Aorta (tissue), 5 donors: ENCODE results near the gene RBM20. TPM values are rescaled to one million over a fixed set of nuclear protein-coding genes. Genes with fewer than 3 reads are reported as not detected.

Experiments used
- ATAC-seq: fragments of 200-7000 bp; cut with Tn5 transposase; one replicate; pipeline ENCODE4 v1.9.1; 2022; ENCODE audit warnings: moderate library complexity; ENCODE audit not compliant: low FRiP score
- DNase-seq, 2 donors: peaks; one replicate each; pipeline ENCODE4 v3.0.0-alpha.2; 2020
- H3K27ac ChIP-seq, 2 donors: one replicate each; pipeline ENCODE4 v1.5.1; 2013; ENCODE audit warnings: low read length in 2 of 2, mild to moderate bottlenecking in 2 of 2, moderate library complexity in 2 of 2, control low read depth in 1 of 2, inconsistent platforms in 1 of 2, low read depth in 1 of 2
- H3K27me3 ChIP-seq, 2 donors: one replicate each; pipeline ENCODE4 v1.6.1; 2013; ENCODE audit warnings: control low read depth in 1 of 2, low read length in 1 of 2, mild to moderate bottlenecking in 1 of 2, moderate library complexity in 1 of 2; ENCODE audit not compliant: insufficient read depth in 2 of 2, control insufficient read depth in 1 of 2
- H3K36me3 ChIP-seq, 2 donors: one replicate each; pipeline ENCODE4 v1.6.1; 2013; ENCODE audit warnings: control low read depth in 1 of 2, low read length in 1 of 2, mild to moderate bottlenecking in 1 of 2; ENCODE audit not compliant: insufficient read depth in 2 of 2, control insufficient read depth in 1 of 2
- H3K4me1 ChIP-seq, 2 donors: one replicate each; pipeline ENCODE4 v1.6.1; 2013; ENCODE audit warnings: low read length in 2 of 2, control low read depth in 1 of 2, mild to moderate bottlenecking in 1 of 2, moderate library complexity in 1 of 2; ENCODE audit not compliant: insufficient read depth in 2 of 2, control insufficient read depth in 1 of 2
- H3K4me3 ChIP-seq, 2 donors: one replicate each; pipeline ENCODE4 v1.5.1; 2013; ENCODE audit warnings: low read length in 2 of 2, control low read depth in 1 of 2, mild to moderate bottlenecking in 1 of 2
- H3K9me3 ChIP-seq: one replicate; pipeline ENCODE4 v1.6.1; 2013; ENCODE audit warnings: mild to moderate bottlenecking, low read length; ENCODE audit not compliant: control insufficient read depth
- WGBS, 2 donors: extraction: QIAGEN DNeasy Blood & Tissue Kit; methylation state at CpG; one replicate each; pipeline ENCODE4 v1.1.7; 2013; 5-methylcytosine and 5-hydroxymethylcytosine counted together
- intact Hi-C, 2 donors: fragments of 100-400 bp; cut with DNase I; formaldehyde crosslinking; loops; one replicate each; pipeline versions ENCODE4 v1.14.2 to v1.15.0; 2022
- polyA plus RNA-seq, 2 donors: library from polyadenylated mRNA; stranded (reverse); fragments of 200-250 nt; gene quantifications; one replicate each; pipeline ENCODE4 v1.2.3, GENCODE V29; 2013
- total RNA-seq, 2 donors: library from RNA; stranded (reverse); fragmentation: NEBNext Ultra II Directional; extraction: Animal tissue kit (Norgen Biotek cat#: 25700); gene quantifications; one replicate each; pipeline ENCODE4 v1.2.1, GENCODE V29; 2021
- donor health status: healthy with polysubstance abuse.
- donor health status: Bipolar disorder and iron deficiency.
- donor health status: DM: no; HTN: no; CAD: no.
- donor health status: DM: no; HTN: no; CAD: no.
- donor health status: DM: yes; HTN: yes; CAD: no.

Gene RBM20
- total and polyA plus RNA-seq, 4 donors = 2.9 to 11.2 (median 8.0) TPM

DNA sequence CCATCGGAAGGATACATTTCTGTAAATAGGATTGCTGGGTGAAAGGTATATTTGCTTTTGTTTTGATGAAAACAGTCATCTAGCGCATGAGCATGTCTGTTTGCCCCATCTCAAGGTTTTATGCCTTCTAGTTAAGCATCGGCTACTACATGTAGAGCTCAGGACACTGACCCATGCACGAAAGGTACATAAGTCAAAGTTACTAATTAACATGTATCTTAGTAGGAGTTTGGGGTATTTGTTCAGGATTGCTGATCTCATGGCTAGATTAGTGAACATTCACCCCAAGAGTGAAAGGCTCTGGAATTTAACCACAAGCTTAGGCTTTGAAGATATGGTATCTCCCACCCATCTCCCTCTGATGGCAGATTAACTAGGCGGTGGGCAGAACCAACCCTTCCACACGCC, 91.5 kb downstream of the RBM20 start:
- Histone ChIP-seq H3K9me3 (no peaks in the 10 kb centered on the region), H3K27ac (no peak overlapping the region), H3K4me1 (peaks cover 0 to 6% of the 10 kb centered on the region in 2 donors), H3K36me3 (no peaks in the 10 kb centered on the region), H3K27me3 (no peaks in the 10 kb centered on the region), H3K4me3 (no peak overlapping the region)
- intact Hi-C loops = no loop called here
- 74 to 78% methylated on average over 6 of the region's 6 CpGs for WGBS, 2 donors
- DNase-seq (no peak), ATAC-seq (no peak)

- ATAC-seq (no peak), DNase-seq (no peak)
- Histone ChIP-seq H3K4me1 (peaks cover 0 to 6% of the 10 kb centered on the region in 2 donors), H3K36me3 (no peaks in the 10 kb centered on the region), H3K27me3 (no peaks in the 10 kb centered on the region), H3K9me3 (no peaks in the 10 kb centered on the region), H3K27ac (peak overlapping the region in 1 of 2 donors; percentile 60), H3K4me3 (no peak overlapping the region)
- intact Hi-C loops = no loop called here
- 8 to 10% methylated on average over 7 of the region's 7 CpGs for WGBS, 2 donors
These were observed 93.9 kb downstream of the RBM20 start for GRCh38 chr10:110737886-110738634.

- H3K4me1 ChIP-seq = peaks cover 0 to 6% of the 10 kb centered on the region in 2 donors
- H3K4me3 ChIP-seq = no peak overlapping the region
- no peaks in the 10 kb centered on the region for H3K36me3 ChIP-seq
- DNase-seq = no peak
- no peaks in the 10 kb centered on the region for H3K27me3 ChIP-seq
- H3K27ac ChIP-seq = no peak overlapping the region
- intact Hi-C loops = no loop called here
- ATAC-seq = no peak
- no peaks in the 10 kb centered on the region for H3K9me3 ChIP-seq
- 50% methylated on average over 7 of the region's 7 CpGs for WGBS, 2 donors
These were observed 95.7 kb downstream of the RBM20 start for GRCh38 chr10:110739811-110740271.

GRCh38 chr10:110742801-110743200, 98.7 kb downstream of the RBM20 start:
- DNase-seq (no peak), ATAC-seq (no peak)
- intact Hi-C loops = no loop called here
- Histone ChIP-seq H3K36me3 (no peaks in the 10 kb centered on the region), H3K27ac (no peak overlapping the region), H3K4me1 (peaks cover 0 to 5% of the 10 kb centered on the region in 2 donors), H3K4me3 (no peak overlapping the region), H3K27me3 (no peaks in the 10 kb centered on the region), H3K9me3 (no peaks in the 10 kb centered on the region)
- 79 to 86% methylated on average over 6 of the region's 6 CpGs for WGBS, 2 donors

DNA sequence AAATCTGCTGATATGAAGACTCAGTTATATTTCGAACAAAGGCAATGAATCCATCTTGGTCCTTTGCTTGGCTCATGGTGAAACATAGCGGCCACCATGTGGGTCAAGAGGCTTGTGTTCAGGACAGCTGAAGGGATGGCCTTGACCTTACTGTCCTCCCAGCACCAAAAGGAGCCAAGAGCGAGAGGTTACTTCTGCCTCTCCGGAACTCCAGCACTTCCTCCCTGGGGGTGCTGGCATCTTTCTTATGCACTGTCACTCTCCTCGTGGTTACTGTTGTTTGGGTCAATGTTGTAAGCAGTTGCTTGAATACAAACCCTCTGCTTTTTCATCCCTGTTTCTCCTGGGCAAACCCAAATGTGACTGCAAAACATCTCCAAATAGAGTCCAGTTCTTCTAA, 100.6 kb downstream of the RBM20 start:
- DNase-seq (no peak), ATAC-seq (no peak)
- Histone ChIP-seq H3K9me3 (no peaks in the 10 kb centered on the region), H3K27ac (no peak overlapping the region), H3K4me1 (no peaks in the 10 kb centered on the region), H3K36me3 (no peaks in the 10 kb centered on the region), H3K27me3 (no peaks in the 10 kb centered on the region), H3K4me3 (no peak overlapping the region)
- 79 to 84% methylated on average over 5 of the region's 5 CpGs for WGBS, 2 donors
- intact Hi-C loops = loop anchor here (5.0 kb wide), 2 partner anchors 58 to 148 kb away; no protein-coding TSS in a partner anchor

DNA sequence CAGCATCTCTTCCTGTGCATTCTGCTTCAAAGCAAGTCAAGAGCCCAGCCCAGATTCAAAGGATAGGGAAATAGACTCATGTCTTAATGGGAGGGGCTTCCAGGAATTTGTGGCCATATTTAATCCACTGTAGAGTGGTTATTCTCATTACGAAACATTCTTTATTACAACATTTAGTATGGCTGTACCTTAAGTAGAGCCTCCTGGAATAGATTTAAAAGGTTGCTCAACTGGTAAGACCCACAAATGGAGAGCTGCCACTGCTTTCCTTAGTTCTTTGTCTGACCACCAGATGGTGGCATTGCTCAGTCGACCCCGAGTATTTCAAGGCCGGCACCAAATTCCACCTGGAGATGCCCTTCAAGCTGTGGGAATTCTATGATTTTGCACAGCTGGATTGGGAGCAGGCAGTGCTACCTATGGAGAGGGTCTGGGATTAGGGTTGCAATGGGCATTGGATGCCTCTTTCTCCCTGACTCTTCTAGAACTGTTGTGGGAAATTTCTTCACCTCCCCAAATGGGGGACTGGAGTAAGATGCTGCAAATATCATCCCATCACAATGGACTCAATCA, 102.2 kb downstream of the RBM20 start:
- 10 to 16% methylated on average over 4 of the region's 4 CpGs for WGBS, 2 donors
- Histone ChIP-seq H3K4me3 (no peak overlapping the region), H3K4me1 (no peaks in the 10 kb centered on the region), H3K9me3 (no peaks in the 10 kb centered on the region), H3K27ac (no peak overlapping the region), H3K27me3 (no peaks in the 10 kb centered on the region), H3K36me3 (no peaks in the 10 kb centered on the region)
- ATAC-seq (peak; percentile 87), DNase-seq (no peak)
- intact Hi-C loops = loop anchor here (5.0 kb wide), 2 partner anchors 56 to 146 kb away; no protein-coding TSS in a partner anchor

- ATAC-seq (no peak), DNase-seq (no peak)
- WGBS, 2 donors = 0 to 9% methylated on average over 1 of the region's 1 CpG
- H3K27me3 ChIP-seq = no peaks in the 10 kb centered on the region
- intact Hi-C loops = loop anchor here (5.0 kb wide), 2 partner anchors 55 to 145 kb away; no protein-coding TSS in a partner anchor
- no peak overlapping the region for H3K4me3 ChIP-seq
- peak overlapping the region; percentile 38 to 82 for H3K27ac ChIP-seq
- no peaks in the 10 kb centered on the region for H3K9me3 ChIP-seq
- no peaks in the 10 kb centered on the region for H3K36me3 ChIP-seq
- H3K4me1 ChIP-seq = no peaks in the 10 kb centered on the region
These were observed 103.0 kb downstream of the RBM20 start for GRCh38 chr10:110746969-110747608.

GRCh38 chr10:110747609-110748464, 103.7 kb downstream of the RBM20 start:
- intact Hi-C loops = loop anchor here (5.0 kb wide), 2 partner anchors 54 to 144 kb away; no protein-coding TSS in a partner anchor
- Histone ChIP-seq H3K36me3 (no peaks in the 10 kb centered on the region), H3K4me3 (no peak overlapping the region), H3K4me1 (no peaks in the 10 kb centered on the region), H3K27me3 (no peaks in the 10 kb centered on the region), H3K9me3 (no peaks in the 10 kb centered on the region), H3K27ac (peak overlapping the region; percentile 38 to 55)
- 28 to 38% methylated on average over 2 of the region's 2 CpGs for WGBS, 2 donors
- ATAC-seq = no peak
- no peak for DNase-seq
